ENCODE data around the gene PLB1.

- TF ChIP-seq CTCF (IDR thresholded peaks at IDR 0.05; ENCODE audit: low read depth, low read length) = no peak
- no peak for TF ChIP-seq POLR2A (IDR thresholded peaks at IDR 0.05; ENCODE audit: extremely low read depth, insufficient read length)
- no peak for TF ChIP-seq MYC (IDR thresholded peaks at IDR 0.05; ENCODE audit: low read depth, low read length)
- no peak for TF ChIP-seq MAX (IDR thresholded peaks at IDR 0.05; ENCODE audit: low read depth, low read length)
Measured at GRCh38 chr2:28568036-28568435, 72.2 kb downstream of the PLB1 start.
